ENCODE measurements around the gene DNASE1L2.
A peak's percentile ranks its signal among the peaks of the same experiment; 100 is the strongest.
"Not testable (repeated sequence)": the region's sequence is repeated elsewhere in the genome, so short reads cannot be mapped to it uniquely, and the experiment has no call there.

The DNASE1L2 gene

GRCh38 chr16:2242598-2242997 is 6.4 kb downstream of the DNASE1L2 start:
- DNase-seq: no peak

GRCh38 chr16:2243031-2243528 is 6.8 kb downstream of the DNASE1L2 start:
- DNase-seq: no peak

GRCh38 chr16:2243781-2244180 is 7.5 kb downstream of the DNASE1L2 start:
- no peak for DNase-seq

GRCh38 chr16:2244301-2244700 is 8.1 kb downstream of the DNASE1L2 start:
- DNase-seq: no peak

- DNase-seq: no peak
Observed at GRCh38 chr16:2244926-2245795, 8.9 kb downstream of the DNASE1L2 start.

- no peak for DNase-seq
Observed at GRCh38 chr16:2246301-2246885, 10.1 kb downstream of the DNASE1L2 start.

- DNase-seq: peak; percentile 36
Observed at GRCh38 chr16:2250652-2251295, 14.5 kb downstream of the DNASE1L2 start.

GRCh38 chr16:2251296-2252111 is 15.3 kb downstream of the DNASE1L2 start, which contains the start of gene ECI1:
Gene ECI1, minus strand, starts transcription at chr16:2251587. Its CDS starts 21 bp downstream, at chr16:2251566.
- DNase-seq: peak; percentile 76

GRCh38 chr16:2252806-2253148 is 16.5 kb downstream of the DNASE1L2 start:
- no peak for DNase-seq

GRCh38 chr16:2253293-2253692 is 17.0 kb downstream of the DNASE1L2 start:
- no peak for DNase-seq

- DNase-seq: no peak
Observed at GRCh38 chr16:2256531-2257140, 20.4 kb downstream of the DNASE1L2 start.

- DNase-seq: no peak
Observed at GRCh38 chr16:2257726-2258125, 21.5 kb downstream of the DNASE1L2 start.

GRCh38 chr16:2258530-2258929 is 22.3 kb downstream of the DNASE1L2 start:
- not testable (repeated sequence) for DNase-seq

GRCh38 chr16:2260250-2260649 is 24.0 kb downstream of the DNASE1L2 start:
- DNase-seq: no peak

- not testable (repeated sequence) for DNase-seq
Observed at GRCh38 chr16:2263026-2263425, 26.8 kb downstream of the DNASE1L2 start.

GRCh38 chr16:2266887-2267286 is 30.6 kb downstream of the DNASE1L2 start:
- not testable (repeated sequence) for DNase-seq

- DNase-seq: not testable (repeated sequence)
Observed at GRCh38 chr16:2267505-2267912, 31.3 kb downstream of the DNASE1L2 start.

GRCh38 chr16:2267913-2268666 is 31.8 kb downstream of the DNASE1L2 start, which contains the start of gene RNPS1:
Gene RNPS1, minus strand, starts transcription at chr16:2268126. Its CDS starts 3,483 bp downstream, at chr16:2264643.
- DNase-seq: peak; percentile 96

GRCh38 chr16:2270070-2270462 is 33.8 kb downstream of the DNASE1L2 start:
- DNase-seq: no peak

GRCh38 chr16:2270588-2271470 is 34.6 kb downstream of the DNASE1L2 start:
- no peak for DNase-seq
